ENCODE results near the gene LCE1F. TPM values are rescaled to one million over a fixed set of nuclear protein-coding genes. Genes with fewer than 3 reads are reported as not detected.

Gene LCE1F
- total RNA-seq, 2 donors from 2014 or later = not detected

DNA sequence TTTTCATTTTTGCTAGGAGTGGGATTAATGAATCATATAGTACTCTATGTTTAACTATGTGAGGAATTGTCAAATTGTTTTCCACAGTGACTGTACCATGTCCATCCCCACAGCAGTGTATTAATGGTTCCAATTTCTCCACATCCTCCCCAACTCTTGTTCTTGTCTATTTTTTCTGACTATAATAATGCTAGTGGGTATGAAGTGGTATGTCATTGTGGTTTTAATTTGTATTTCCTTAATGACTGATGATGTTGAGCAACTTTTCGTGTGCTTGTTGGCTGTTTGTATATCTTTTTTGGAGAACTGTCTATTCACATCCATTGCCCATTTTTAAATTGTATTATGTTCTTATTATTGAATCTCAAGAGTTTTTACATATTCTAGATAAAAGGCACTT is 27.1 kb upstream of the LCE1F start:
- Histone ChIP-seq H3K36me3 (replicated peaks in 1 of 2; ENCODE audit: insufficient read depth in 1 of 2, low read depth in 2 of 2) (no peaks in the 10 kb centered on the region), H3K4me3 (no peak overlapping the region), H3K27me3 (no peaks in the 10 kb centered on the region), H3K27ac (no peak overlapping the region), H3K9me3 (no peaks in the 10 kb centered on the region), H3K4me1 (no peaks in the 10 kb centered on the region)
- 15 to 37% methylated on average over 1 of the region's 1 CpG for WGBS, 2 donors
- TF ChIP-seq POLR2A (IDR thresholded peaks at IDR 0.05) = no peak
- TF ChIP-seq, protein P1, sequence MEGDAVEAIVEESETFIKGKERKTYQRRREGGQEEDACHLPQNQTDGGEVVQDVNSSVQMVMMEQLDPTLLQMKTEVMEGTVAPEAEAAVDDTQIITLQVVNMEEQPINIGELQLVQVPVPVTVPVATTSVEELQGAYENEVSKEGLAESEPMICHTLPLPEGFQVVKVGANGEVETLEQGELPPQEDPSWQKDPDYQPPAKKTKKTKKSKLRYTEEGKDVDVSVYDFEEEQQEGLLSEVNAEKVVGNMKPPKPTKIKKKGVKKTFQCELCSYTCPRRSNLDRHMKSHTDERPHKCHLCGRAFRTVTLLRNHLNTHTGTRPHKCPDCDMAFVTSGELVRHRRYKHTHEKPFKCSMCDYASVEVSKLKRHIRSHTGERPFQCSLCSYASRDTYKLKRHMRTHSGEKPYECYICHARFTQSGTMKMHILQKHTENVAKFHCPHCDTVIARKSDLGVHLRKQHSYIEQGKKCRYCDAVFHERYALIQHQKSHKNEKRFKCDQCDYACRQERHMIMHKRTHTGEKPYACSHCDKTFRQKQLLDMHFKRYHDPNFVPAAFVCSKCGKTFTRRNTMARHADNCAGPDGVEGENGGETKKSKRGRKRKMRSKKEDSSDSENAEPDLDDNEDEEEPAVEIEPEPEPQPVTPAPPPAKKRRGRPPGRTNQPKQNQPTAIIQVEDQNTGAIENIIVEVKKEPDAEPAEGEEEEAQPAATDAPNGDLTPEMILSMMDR (IDR thresholded peaks at IDR 0.05) = no peak
- no peak for DNase-seq
- no peak for ATAC-seq
- intact Hi-C loops (cut with DNase I) = no loop called here

DNA sequence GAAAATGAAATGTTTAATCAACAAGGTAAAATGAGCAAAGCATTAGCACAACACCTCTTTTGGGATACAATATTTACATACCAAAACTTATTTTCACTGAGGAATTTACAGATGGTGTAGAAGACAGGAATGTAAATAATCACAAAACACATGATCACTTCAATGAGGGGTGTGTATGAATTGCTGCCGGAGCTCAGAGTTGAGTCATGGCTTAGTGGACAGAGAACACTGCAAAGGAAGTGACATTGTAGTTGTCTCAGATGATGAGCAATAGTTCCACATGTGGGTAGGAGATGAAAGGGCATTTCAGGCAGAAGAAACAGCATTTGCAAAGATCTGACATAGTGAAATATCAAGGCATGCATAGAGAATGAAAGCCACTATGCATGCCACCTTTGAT is 22.7 kb upstream of the LCE1F start:
- DNase-seq (no peak), ATAC-seq (no peak)
- Histone ChIP-seq H3K27ac (no peak overlapping the region), H3K9me3 (no peaks in the 10 kb centered on the region), H3K36me3 (replicated peaks in 1 of 2; ENCODE audit: insufficient read depth in 1 of 2, low read depth in 2 of 2) (no peaks in the 10 kb centered on the region), H3K27me3 (no peaks in the 10 kb centered on the region), H3K4me3 (no peak overlapping the region), H3K4me1 (no peaks in the 10 kb centered on the region)
- intact Hi-C loops (cut with DNase I) = no loop called here
- 10 to 21% methylated on average over 1 of the region's 1 CpG for WGBS, 2 donors
- no peak for TF ChIP-seq POLR2A (IDR thresholded peaks at IDR 0.05)
- TF ChIP-seq, protein P1 (IDR thresholded peaks at IDR 0.05) = no peak

DNA sequence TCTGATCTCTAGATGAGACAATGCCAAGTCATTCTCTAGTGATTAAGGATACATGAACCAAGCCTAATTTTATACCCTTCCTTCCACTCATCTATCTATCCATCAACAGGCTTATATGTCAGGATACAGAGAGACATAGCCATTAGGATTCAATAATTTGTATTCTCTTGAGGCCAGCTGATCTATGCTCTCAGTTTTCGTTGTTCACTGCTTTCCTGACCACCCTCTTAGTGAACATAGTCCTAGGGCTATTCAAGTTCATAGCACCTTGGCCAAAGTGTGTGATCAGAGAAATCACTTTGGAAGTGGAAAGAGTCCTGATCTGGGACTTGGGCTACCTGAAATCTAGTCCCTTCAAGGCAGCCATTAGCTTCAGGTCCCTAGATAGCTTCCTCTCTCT is 21.4 kb upstream of the LCE1F start:
- TF ChIP-seq, protein P1 (IDR thresholded peaks at IDR 0.05) = no peak
- TF ChIP-seq POLR2A (IDR thresholded peaks at IDR 0.05) = no peak
- Histone ChIP-seq H3K36me3 (replicated peaks in 1 of 2; ENCODE audit: insufficient read depth in 1 of 2, low read depth in 2 of 2) (no peaks in the 10 kb centered on the region), H3K4me3 (no peak overlapping the region), H3K4me1 (no peaks in the 10 kb centered on the region), H3K27me3 (no peaks in the 10 kb centered on the region), H3K9me3 (no peaks in the 10 kb centered on the region), H3K27ac (no peak overlapping the region)
- no peak for DNase-seq
- intact Hi-C loops (cut with DNase I) = no loop called here
- WGBS, 2 donors = 9 to 17% methylated on average over 1 of the region's 1 CpG
- ATAC-seq = no peak

DNA sequence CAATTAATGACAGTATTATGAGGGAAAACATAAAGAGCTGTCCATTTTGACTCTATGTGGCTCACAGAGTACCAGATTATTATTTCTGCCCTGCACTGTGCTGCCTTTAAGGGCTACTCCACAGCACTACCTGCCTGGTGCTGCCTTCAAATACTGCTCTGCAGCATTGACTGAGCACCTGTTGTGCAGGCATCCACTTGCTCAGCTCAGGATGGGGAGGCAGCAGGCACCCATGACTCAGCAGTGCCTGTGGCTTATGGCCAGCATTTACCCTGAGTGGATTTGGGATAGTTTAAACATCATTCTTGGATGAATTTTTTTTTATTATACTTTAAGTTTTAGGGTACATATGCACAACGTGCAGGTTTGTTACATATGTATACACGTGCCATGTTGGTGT is 18.1 kb upstream of the LCE1F start:
- DNase-seq (no peak), ATAC-seq (no peak)
- Histone ChIP-seq H3K9me3 (no peaks in the 10 kb centered on the region), H3K27me3 (no peaks in the 10 kb centered on the region), H3K27ac (no peak overlapping the region), H3K36me3 (replicated peaks in 1 of 2; ENCODE audit: insufficient read depth in 1 of 2, low read depth in 2 of 2) (no peaks in the 10 kb centered on the region), H3K4me3 (no peak overlapping the region), H3K4me1 (no peaks in the 10 kb centered on the region)
- WGBS, 2 donors = 50 to 60% methylated on average over 2 of the region's 2 CpGs
- intact Hi-C loops (cut with DNase I) = no loop called here
- TF ChIP-seq, protein P1 (IDR thresholded peaks at IDR 0.05) = no peak
- TF ChIP-seq POLR2A (IDR thresholded peaks at IDR 0.05) = no peak

DNA sequence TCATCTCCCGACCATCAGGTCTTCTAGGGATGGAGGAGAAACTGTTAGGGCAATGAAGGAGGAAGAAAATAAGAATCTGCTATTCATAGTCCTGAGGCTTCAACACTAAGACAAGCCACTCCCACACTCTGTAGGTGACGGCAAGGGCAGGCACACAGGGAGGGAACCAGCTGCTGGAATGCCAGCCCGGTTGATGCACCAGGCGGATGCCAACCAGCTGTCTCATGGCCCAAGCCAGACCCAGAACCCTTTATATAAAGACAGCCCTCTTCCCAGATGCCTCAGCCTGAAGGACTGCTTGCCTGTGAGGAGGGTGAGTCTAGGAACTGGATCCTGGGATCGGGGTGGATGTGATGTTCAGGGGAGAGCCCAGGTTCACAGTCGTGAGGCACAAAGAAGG is 17.2 kb upstream of the LCE1F start, which contains the start of gene KPRP:
TSS of gene KPRP (plus strand) at position 279 of the 400 bp plus-strand sequence. CDS start 1,564 bp downstream, outside the sequence.
- DNase-seq (no peak), ATAC-seq (no peak)
- Histone ChIP-seq H3K9me3 (no peaks in the 10 kb centered on the region), H3K27ac (no peak within 1 kb of the TSS), H3K27me3 (no peaks in the 10 kb centered on the region), H3K36me3 (replicated peaks in 1 of 2; ENCODE audit: insufficient read depth in 1 of 2, low read depth in 2 of 2) (no peaks in the 10 kb centered on the region), H3K4me3 (no peak within 1 kb of the TSS), H3K4me1 (no peaks in the 10 kb centered on the region)
- intact Hi-C loops (cut with DNase I) = no loop called here
- 50 to 60% methylated on average over 6 of the region's 6 CpGs for WGBS, 2 donors
- TF ChIP-seq, protein P1 (IDR thresholded peaks at IDR 0.05) = no peak
- no peak for TF ChIP-seq POLR2A (IDR thresholded peaks at IDR 0.05)
